Caco-2 (cell line): Measurements from ENCODE around the gene SCTR. TPM values are rescaled to one million over a fixed set of nuclear protein-coding genes. Genes with fewer than 3 reads are reported as not detected.

Experiments
- BruUV-seq: library from RNA; stranded (reverse); fragments of 400-500 nt; replicated peaks from 2 replicates; lab custom pipeline; 2021; lab: Mats Ljungman, UMichigan
- CTCF ChIA-PET: fragments of 300-600 bp; sonication (Branson Sonifier 250); formaldehyde crosslinking; loops from one replicate; lab custom pipeline; 2022; ENCODE audit warnings: antibody characterized with exemption; lab: Charles Lee
- POLR2A ChIA-PET: fragments of 300-600 bp; sonication (Branson Sonifier 250); formaldehyde crosslinking; loops from one replicate; lab custom pipeline; 2022; ENCODE audit warnings: antibody characterized with exemption; lab: Charles Lee
- DNase-seq, 2 experiments: peaks; one replicate each; pipeline versions ENCODE4 v3.0.0 to v3.0.0-alpha.2; 2020 to 2022
- H3K27me3 ChIP-seq: replicated peaks from 2 replicates; pipeline ENCODE4 v1.6.0; 2011; ENCODE audit warnings: low read length; ENCODE audit not compliant: control insufficient read depth, insufficient read depth
- H3K36me3 ChIP-seq: 2 replicates; pipeline ENCODE4 v1.5.1; 2011; ENCODE audit warnings: low read length; ENCODE audit not compliant: control insufficient read depth, insufficient read depth
- H3K4me1 ChIP-seq: fragments of 250-450 bp; sonication (Bioruptor Pico); 2 replicates; pipeline ENCODE4 v1.5.1; 2020; ENCODE audit warnings: mild to moderate bottlenecking
- H3K4me3 ChIP-seq: 2 replicates; pipeline ENCODE4 v1.5.1; 2011; ENCODE audit warnings: low read depth, mild to moderate bottlenecking, control low read depth, low read length
- H3K9me3 ChIP-seq: fragments of 250-450 bp; sonication (Bioruptor Pico); 2 replicates; pipeline ENCODE4 v1.5.1; 2020; ENCODE audit warnings: mild to moderate bottlenecking, moderate library complexity
- H3K27ac Mint-ChIP-seq: one replicate; pipeline ENCODE4 v1.8.0; 2022; ENCODE audit warnings: mixed read lengths; ENCODE audit not compliant: unreplicated experiment
- H3K27me3 Mint-ChIP-seq: one replicate; pipeline ENCODE4 v1.8.0; 2022; ENCODE audit warnings: mixed read lengths; ENCODE audit not compliant: insufficient read depth, unreplicated experiment
- H3K36me3 Mint-ChIP-seq: one replicate; pipeline ENCODE4 v1.8.0; 2022; ENCODE audit warnings: mild to moderate bottlenecking, mixed read lengths; ENCODE audit not compliant: insufficient read depth, unreplicated experiment
- H3K4me1 Mint-ChIP-seq: one replicate; pipeline ENCODE4 v1.8.0; 2022; ENCODE audit warnings: low read depth, mixed read lengths; ENCODE audit not compliant: unreplicated experiment
- H3K4me3 Mint-ChIP-seq: one replicate; pipeline ENCODE4 v1.8.0; 2022; ENCODE audit warnings: mild to moderate bottlenecking, moderate library complexity, mixed read lengths; ENCODE audit not compliant: unreplicated experiment
- H3K9me3 Mint-ChIP-seq: one replicate; pipeline ENCODE4 v1.8.0; 2022; ENCODE audit warnings: mixed read lengths; ENCODE audit not compliant: unreplicated experiment
- CTCF ChIP-seq, 2 experiments: fragments of 200-600 bp in 1 of 2; IDR thresholded peaks; 1 replicate in 1 of 2; 2 replicates in 1 of 2; pipeline versions ENCODE4 v1.5.1 to v1.8.0; 2011 to 2022; ENCODE audit warnings: antibody characterized with exemption in 1 of 2, control low read depth in 1 of 2, inconsistent platforms in 1 of 2, low read depth in 1 of 2, low read length in 1 of 2, mild to moderate bottlenecking in 1 of 2, moderate library complexity in 1 of 2; ENCODE audit not compliant: insufficient read depth in 1 of 2, severe bottlenecking in 1 of 2, unreplicated experiment in 1 of 2
- intact Hi-C: fragments of 100-400 bp; cut with micrococcal nuclease; formaldehyde crosslinking; loops from one replicate; pipeline ENCODE4 v1.10.0; 2022; ENCODE audit not compliant: unreplicated experiment
- total RNA-seq: library from RNA; stranded (reverse); gene quantifications from 2 replicates; pipeline ENCODE4 v1.2.3, GENCODE V29; 2022

SCTR gene
- total RNA-seq, 1 experiment from 2014 or later = not detected

- Mint-ChIP-seq H3K4me3 (no peak overlapping the region), H3K4me1 (no peaks in the 10 kb centered on the region), H3K27ac (no peak overlapping the region), H3K36me3 (no peaks in the 10 kb centered on the region), H3K9me3 (no peaks in the 10 kb centered on the region), H3K27me3 (no peaks in the 10 kb centered on the region)
- BruUV-seq = no TSS peak
- H3K4me1 ChIP-seq = no peaks in the 10 kb centered on the region
- intact Hi-C loops = no loop called here
- no peaks in the 10 kb centered on the region for H3K27me3 ChIP-seq
- CTCF ChIA-PET = no interaction called here
- no peaks in the 10 kb centered on the region for H3K36me3 ChIP-seq
- H3K4me3 ChIP-seq = no peak overlapping the region
- DNase-seq = no peak
- no peak for TF ChIP-seq CTCF (IDR thresholded peaks at IDR 0.05; ENCODE audit: insufficient read depth in 1 of 2, low read depth in 1 of 2, low read length in 1 of 2, severe bottlenecking in 1 of 2, unreplicated experiment in 1 of 2)
- H3K9me3 ChIP-seq = no peaks in the 10 kb centered on the region
- POLR2A ChIA-PET = no interaction called here
Measured at GRCh38 chr2:119520696-119521432, 3.4 kb downstream of the SCTR start.

- Mint-ChIP-seq H3K9me3 (no peaks in the 10 kb centered on the region), H3K4me1 (no peaks in the 10 kb centered on the region), H3K27me3 (no peaks in the 10 kb centered on the region), H3K27ac (no peak overlapping the region), H3K4me3 (no peak overlapping the region), H3K36me3 (no peaks in the 10 kb centered on the region)
- ChIA-PET CTCF (interaction anchor here (0.6 kb wide), 2 partner anchors 128 to 160 kb away, joined by 3 to 4 read pairs; partner anchors contain the start of gene TMEM177), POLR2A (no interaction called here)
- H3K9me3 ChIP-seq = no peaks in the 10 kb centered on the region
- intact Hi-C loops = no loop called here
- TF ChIP-seq CTCF (IDR thresholded peaks at IDR 0.05; ENCODE audit: insufficient read depth in 1 of 2, low read depth in 1 of 2, low read length in 1 of 2, severe bottlenecking in 1 of 2, unreplicated experiment in 1 of 2) = no peak
- DNase-seq = no peak
- H3K27me3 ChIP-seq = no peaks in the 10 kb centered on the region
- H3K4me3 ChIP-seq = no peak overlapping the region
- H3K4me1 ChIP-seq = no peaks in the 10 kb centered on the region
- no peaks in the 10 kb centered on the region for H3K36me3 ChIP-seq
- no TSS peak for BruUV-seq
Measured at GRCh38 chr2:119519057-119519408, 5.2 kb downstream of the SCTR start.

GRCh38 chr2:119518401-119519056 is 5.8 kb downstream of the SCTR start:
- Mint-ChIP-seq H3K27ac (no peak overlapping the region), H3K36me3 (no peaks in the 10 kb centered on the region), H3K4me3 (no peak overlapping the region), H3K9me3 (no peaks in the 10 kb centered on the region), H3K4me1 (no peaks in the 10 kb centered on the region), H3K27me3 (no peaks in the 10 kb centered on the region)
- Histone ChIP-seq H3K27me3 (no peaks in the 10 kb centered on the region), H3K4me1 (no peaks in the 10 kb centered on the region), H3K36me3 (no peaks in the 10 kb centered on the region), H3K4me3 (no peak overlapping the region), H3K9me3 (no peaks in the 10 kb centered on the region)
- ChIA-PET CTCF (interaction anchor here (0.6 kb wide), 2 partner anchors 127 to 161 kb away, joined by 3 to 4 read pairs; partner anchors contain the start of gene TMEM177), POLR2A (no interaction called here)
- TF ChIP-seq CTCF (IDR thresholded peaks at IDR 0.05; ENCODE audit: insufficient read depth in 1 of 2, low read depth in 1 of 2, low read length in 1 of 2, severe bottlenecking in 1 of 2, unreplicated experiment in 1 of 2) = no peak
- BruUV-seq = no TSS peak
- no peak for DNase-seq
- intact Hi-C loops = no loop called here
